OCI-LY3 (cell line): ENCODE data around the gene AKR1A1.

ENCODE experiments used
- EZH2phosphoT487 ChIP-seq: fragments of 200-600 bp; shearing (Covaris generic); IDR thresholded peaks from 2 replicates; pipeline ENCODE4 v1.6.1; 2018; ENCODE audit warnings: antibody characterized with exemption, mixed run types, low read depth
- TF ChIP-seq, protein P1 (sequence below): fragments of 200-600, 300-600 bp; sonication (generic); IDR thresholded peaks from 2 replicates; pipeline ENCODE4 v1.5.1; 2014; ENCODE audit warnings: antibody characterized with exemption, low read length, low read depth

DNA sequence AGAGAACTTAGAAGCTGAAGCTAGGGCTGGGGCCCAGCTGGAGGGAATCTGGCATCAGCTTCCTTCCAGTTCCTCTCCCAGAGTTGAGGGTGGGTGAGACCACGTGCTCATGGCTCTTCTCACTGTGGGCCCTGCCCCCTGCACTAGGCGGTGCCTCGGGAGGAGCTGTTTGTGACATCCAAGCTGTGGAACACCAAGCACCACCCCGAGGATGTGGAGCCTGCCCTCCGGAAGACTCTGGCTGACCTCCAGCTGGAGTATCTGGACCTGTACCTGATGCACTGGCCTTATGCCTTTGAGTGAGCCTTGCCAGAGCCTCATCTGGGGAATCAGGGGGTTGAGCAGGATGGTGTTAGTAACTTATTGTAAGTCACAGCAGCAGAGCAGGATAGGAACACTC is 16.1 kb downstream of the AKR1A1 start:
- TF ChIP-seq, protein P1, sequence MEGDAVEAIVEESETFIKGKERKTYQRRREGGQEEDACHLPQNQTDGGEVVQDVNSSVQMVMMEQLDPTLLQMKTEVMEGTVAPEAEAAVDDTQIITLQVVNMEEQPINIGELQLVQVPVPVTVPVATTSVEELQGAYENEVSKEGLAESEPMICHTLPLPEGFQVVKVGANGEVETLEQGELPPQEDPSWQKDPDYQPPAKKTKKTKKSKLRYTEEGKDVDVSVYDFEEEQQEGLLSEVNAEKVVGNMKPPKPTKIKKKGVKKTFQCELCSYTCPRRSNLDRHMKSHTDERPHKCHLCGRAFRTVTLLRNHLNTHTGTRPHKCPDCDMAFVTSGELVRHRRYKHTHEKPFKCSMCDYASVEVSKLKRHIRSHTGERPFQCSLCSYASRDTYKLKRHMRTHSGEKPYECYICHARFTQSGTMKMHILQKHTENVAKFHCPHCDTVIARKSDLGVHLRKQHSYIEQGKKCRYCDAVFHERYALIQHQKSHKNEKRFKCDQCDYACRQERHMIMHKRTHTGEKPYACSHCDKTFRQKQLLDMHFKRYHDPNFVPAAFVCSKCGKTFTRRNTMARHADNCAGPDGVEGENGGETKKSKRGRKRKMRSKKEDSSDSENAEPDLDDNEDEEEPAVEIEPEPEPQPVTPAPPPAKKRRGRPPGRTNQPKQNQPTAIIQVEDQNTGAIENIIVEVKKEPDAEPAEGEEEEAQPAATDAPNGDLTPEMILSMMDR = no peak
- no peak for TF ChIP-seq EZH2phosphoT487
